GM10847 (cell line): ENCODE measurements around the gene AFF1.

Experiments used
- POLR2A ChIP-seq: IDR thresholded peaks from 2 replicates; pipeline ENCODE4 v1.6.1; 2011; ENCODE audit not compliant: insufficient read length; ENCODE audit errors: extremely low read depth

The AFF1 gene

DNA sequence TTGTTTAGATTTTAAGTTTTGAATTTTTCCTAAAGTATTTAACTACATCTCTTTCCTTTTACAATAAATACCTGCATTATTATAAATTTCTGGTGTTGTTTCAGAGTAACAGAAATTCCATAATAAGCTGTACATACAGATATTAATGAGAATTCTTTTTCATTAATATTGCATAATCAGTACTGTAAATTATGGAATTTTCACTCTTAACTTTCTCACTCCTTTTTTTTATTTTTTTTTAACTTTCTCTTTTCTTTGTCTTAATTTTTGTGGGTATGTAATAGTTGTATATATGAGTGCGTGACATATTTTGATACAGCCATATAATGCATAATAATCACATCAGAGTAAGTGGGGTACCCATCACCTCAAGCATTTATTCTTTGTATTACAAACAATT is 175.1 kb downstream of the AFF1 start:
- TF ChIP-seq POLR2A = no peak

DNA sequence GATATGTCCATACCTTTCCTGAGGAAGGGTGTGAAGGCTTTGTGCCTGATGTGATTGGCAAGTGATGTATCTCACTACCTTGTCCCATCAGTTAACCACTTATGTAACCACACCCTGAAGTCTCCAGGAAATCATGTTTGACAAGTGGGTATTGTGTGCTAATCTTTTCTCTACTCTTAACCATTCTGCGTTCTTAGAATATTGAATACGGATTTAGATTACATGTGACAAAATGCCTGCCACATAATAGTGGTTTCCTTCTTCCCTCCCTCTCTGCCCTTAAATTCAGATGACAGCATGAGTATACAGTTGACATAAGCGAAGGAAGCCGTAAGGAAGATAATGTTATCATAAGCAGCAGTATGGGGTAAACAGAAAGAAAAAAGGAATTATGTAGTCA is 177.3 kb downstream of the AFF1 start:
- no peak for TF ChIP-seq POLR2A

DNA sequence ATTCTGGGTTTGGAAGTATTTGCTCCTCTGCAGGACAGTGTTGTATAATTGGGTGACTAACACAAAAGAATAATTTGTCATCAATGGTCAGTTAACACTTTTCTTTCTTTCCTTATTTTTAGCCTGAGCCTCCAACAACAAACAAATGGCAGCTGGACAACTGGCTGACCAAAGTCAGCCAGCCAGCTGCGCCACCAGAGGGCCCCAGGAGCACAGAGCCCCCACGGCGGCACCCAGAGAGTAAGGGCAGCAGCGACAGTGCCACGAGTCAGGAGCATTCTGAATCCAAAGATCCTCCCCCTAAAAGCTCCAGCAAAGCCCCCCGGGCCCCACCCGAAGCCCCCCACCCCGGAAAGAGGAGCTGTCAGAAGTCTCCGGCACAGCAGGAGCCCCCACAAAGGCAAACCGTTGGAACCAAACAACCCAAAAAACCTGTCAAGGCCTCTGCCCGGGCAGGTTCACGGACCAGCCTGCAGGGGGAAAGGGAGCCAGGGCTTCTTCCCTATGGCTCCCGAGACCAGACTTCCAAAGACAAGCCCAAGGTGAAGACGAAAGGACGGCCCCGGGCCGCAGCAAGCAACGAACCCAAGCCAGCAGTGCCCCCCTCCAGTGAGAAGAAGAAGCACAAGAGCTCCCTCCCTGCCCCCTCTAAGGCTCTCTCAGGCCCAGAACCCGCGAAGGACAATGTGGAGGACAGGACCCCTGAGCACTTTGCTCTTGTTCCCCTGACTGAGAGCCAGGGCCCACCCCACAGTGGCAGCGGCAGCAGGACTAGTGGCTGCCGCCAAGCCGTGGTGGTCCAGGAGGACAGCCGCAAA is 179.6 kb downstream of the AFF1 start:
- no peak for TF ChIP-seq POLR2A

DNA sequence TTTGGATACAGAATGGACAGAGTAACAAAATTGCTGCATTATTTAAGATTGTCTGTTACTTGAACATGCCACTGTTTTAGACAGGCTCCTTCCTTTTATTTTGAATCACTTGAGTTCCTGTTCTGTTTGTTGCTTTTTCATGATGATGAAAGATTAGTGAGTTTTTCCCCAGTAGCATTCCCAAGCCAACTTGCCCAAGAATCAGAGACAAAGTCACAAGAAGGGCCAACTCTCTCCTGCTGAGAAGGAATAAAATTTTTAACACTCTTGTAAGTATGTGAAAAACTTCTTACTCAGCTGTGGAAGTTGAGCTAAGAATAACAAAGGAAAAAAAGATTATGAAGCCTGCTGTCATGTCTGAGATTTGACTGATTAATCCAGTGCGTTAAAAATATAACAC is 181.4 kb downstream of the AFF1 start:
- TF ChIP-seq POLR2A = no peak

DNA sequence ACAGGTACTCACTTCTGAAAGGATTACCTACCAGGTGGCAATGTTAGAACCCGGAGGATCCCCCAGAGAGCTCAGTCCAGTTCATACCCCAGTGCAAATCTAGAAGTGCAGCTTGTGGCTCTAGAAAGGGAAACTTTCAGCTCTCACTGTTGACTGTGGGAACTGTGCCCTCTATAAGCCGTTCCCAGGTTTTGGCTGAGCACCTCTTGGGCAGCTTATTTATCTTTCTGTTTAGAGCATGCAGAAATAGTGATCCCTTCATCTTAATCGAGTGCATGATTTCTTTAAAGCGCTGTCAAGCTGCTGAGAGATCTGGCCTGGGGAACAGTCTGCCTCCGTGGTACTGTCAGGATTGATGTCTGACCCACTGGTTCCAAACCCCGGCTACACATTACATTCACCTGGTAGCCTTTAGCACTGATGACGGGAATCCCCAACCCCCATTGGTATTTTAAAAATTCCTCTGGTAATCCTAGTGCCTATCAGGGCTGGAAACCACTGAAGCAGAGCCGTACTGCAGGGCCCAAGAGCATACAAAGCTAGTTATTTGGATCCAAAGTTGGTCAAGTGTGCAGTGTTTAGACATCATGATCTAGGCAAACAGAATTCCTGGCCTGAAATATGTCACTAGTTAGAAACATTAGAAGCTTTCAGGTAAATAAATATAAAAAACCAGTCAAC is 182.4 kb downstream of the AFF1 start:
- no peak for TF ChIP-seq POLR2A

DNA sequence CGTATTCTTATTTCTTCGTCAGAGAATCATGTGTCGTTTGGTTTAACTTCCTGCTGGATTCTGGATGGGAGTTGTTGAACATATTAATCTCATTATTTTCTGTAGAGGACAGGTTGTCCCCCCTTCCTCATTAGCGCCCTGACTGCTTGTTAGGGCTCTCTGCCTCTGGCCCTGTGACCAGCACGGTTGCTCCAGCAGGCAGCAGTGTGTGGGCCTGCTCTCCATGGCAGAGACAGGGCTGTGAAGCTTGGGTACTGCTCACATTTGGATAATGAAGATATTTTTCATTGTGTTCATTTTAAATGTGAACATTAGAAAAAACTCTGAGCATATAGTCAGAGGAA is 182.9 kb downstream of the AFF1 start:
- TF ChIP-seq POLR2A = no peak

DNA sequence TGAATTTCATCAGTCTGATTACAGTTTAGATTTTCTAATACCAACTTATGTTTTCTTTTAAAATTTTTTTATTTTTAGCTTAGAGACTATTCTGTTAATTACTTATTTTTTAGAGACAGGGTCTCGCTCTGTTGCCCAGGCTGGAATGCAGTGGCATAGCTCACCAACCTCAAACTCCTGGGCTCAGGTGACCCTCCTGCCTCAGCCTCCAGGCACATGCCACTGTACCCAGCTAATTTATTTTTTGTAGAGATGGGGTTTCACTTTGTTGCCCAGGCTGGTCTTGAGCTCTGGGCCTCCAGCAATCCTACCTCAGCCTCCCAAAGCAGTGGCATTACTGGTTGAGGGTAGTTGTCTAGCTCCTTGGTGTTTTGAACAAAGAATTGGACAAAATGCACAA is 183.6 kb downstream of the AFF1 start:
- no peak for TF ChIP-seq POLR2A

DNA sequence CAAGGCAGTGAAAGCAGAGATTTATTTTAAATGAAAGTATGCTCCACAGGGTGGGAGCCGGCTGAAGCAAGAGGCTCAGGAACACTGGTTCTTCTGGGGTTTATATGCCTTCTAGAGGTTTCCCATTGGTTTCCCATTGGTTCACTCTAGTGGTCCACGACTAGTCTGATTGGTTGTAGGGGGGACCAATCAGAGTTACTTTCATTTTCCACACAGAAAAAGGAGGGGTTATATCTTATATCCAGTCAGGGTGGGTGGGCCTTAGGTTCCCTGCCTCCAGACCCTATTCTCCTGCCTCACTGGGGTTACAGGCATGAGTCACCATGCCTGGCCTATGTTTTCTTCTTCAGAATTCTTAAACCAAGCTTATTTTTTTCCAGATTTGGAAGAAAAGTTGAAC is 184.0 kb downstream of the AFF1 start:
- no peak for TF ChIP-seq POLR2A

DNA sequence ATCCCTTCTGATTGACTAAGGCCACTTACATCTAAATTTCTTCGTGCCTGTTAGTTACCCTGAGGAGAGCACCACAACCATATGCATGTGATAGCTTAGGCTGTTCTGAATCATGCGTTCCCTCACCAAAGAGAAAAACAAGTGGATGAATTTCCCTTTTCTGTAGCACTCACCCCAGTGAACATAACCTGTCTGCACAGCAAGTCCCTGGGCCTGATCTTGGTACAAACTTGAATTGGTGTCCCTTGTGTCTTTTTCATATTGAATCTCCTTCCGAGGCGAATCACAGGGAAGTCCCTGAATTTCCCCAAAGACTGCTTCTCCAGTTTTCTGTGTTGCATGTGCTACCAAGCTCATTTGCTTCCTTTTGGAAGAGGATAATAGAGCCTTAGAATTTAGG is 185.2 kb downstream of the AFF1 start:
- no peak for TF ChIP-seq POLR2A

DNA sequence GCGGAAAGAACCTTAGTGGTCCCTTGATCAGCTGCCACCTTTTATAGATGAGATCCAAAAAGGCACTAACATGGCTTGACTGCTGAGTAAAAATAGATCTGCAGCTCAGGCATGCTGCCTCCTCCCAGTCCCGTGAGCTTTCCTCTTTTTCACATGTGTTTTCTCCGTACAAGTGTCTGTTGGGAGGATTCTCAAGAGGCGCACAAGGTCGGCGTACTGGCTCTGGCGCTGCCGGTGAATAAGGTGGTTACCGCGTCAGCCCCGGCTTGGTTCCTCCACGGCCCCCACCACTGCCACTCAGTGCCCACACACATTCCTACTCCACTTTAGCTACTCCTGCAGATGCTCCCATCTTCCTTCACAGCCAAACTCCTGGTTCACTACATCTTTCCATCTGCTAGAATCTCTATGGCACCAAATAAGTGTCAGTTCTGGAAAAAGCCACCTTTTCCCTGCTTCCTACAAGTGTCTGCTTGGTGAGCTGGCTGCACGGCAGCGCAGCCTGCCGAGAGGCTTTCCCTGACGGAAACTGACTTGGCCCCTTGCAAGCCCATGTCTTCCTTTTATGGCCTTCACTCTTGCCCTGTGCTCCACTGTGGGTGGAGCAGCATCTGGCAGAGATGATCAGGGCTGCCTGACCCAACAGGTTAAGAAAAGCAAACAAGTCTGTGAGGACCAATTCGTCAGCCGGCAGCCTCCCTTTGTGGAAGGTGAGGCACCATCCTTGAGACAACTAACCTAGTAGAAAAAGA is 185.8 kb downstream of the AFF1 start:
- no peak for TF ChIP-seq POLR2A

DNA sequence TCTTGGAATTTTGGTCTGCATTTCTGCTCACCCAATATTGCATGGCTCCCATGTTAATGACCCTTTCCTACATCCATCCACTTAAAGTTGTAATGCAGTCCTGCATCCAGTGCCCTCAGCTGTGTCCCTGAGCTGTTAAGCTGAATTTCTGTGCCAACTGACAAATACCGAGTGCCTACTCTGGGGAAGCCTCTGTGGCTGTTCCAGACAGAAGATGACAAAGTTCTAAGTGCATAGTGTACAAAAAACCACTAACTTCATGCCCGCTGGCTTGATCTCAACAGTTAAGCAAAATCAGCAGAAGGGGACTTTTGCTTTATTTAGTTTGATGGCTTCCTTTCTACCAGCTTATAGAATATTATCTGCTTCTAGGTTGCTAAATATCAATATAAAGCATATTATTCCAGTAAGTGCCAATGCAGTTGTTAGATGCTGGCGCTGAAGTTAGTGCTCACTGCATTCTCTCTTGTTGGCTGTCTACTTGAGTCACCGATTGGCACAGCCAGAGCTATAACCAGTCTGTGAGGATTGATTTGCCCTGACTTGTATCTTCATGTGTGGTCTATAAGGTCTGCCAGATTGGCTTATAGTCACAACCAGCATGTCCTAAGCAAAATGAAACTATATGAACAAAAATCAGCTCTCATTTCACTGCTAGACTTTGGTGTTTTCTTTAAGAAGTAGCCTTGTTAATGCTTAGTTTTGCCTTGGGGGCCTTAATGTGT is 186.7 kb downstream of the AFF1 start:
- TF ChIP-seq POLR2A = no peak

DNA sequence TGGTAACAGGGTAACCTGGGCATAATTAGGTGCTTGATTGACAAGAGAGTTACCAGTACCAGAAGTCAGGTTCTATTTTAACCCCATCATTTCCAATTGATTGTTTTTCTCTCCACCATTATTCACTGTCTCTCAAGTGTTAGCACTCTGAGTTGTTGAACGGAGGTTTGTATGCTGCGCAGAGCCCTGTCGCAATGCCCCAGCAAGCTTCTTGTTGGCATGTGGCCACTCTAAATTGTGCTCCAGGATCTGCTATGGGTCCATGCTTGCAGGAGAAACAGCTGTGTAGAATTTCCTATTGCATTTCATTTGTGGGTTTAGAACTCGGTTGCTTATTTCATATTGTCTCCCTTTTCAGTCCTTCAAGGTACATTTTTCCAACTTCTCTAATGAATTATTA is 187.4 kb downstream of the AFF1 start:
- TF ChIP-seq POLR2A = no peak

DNA sequence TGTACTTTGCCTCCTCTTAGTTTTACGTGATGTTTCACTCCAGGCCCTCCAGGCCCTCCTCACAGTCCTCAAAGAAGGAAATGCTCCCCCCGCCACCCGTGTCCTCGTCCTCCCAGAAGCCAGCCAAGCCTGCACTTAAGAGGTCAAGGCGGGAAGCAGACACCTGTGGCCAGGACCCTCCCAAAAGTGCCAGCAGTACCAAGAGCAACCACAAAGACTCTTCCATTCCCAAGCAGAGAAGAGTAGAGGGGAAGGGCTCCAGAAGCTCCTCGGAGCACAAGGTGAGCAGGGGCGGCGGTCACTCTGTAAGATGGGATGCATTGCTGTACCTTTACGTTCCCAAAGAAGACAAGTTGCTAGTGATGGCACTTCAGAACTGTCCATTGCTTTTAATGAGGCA is 191.2 kb downstream of the AFF1 start:
- no peak for TF ChIP-seq POLR2A

DNA sequence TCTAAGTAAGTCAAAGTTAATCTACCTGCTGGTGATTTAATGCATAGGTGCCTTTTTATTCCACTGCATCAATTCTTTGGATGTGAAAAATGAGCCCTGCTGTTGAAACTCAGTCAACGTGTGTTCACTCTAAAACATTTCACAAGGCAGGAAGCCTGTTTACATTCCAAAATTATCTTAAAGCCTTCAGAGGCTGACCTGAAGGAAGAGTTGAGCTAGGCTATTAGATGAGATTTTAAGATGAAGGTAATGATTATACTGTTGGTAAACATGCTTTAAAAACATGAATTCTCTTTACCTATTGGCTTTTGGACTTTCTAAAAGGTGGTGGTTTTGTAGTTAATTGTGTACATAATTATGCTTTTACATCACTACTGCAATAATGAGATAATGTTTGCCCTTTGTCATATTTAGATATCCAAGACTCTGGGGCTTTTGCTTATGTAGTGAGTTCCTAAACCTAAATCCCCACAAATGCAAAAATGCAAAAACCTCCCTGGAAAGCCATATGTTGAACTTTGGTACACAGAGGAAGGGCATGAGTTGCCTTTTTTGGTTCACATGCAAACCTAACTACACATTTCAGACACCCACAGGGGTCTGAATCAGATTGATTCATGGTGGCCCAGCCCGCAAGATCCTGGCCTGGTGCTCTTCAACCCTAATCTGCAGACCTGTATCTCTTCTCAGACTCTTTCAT is 193.3 kb downstream of the AFF1 start:
- no peak for TF ChIP-seq POLR2A

DNA sequence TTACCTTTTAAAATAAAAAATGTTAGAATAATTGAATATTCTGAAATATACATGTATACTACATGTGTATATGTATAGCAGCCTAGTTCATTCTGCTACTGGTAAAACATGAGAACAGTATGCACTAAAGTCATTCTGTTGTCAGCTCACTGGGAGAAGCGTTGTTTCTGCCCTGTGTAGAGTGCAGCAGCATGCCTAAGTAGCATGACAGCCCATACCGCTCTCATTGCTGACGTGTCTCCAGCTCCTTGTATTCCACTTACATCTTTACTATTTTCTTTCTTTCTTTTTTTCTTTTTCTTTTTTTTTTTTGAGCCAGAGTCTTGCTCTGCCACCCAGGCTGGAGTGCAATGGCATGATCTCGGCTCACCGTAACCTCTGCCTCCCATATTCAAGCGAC is 194.9 kb downstream of the AFF1 start:
- TF ChIP-seq POLR2A = no peak

DNA sequence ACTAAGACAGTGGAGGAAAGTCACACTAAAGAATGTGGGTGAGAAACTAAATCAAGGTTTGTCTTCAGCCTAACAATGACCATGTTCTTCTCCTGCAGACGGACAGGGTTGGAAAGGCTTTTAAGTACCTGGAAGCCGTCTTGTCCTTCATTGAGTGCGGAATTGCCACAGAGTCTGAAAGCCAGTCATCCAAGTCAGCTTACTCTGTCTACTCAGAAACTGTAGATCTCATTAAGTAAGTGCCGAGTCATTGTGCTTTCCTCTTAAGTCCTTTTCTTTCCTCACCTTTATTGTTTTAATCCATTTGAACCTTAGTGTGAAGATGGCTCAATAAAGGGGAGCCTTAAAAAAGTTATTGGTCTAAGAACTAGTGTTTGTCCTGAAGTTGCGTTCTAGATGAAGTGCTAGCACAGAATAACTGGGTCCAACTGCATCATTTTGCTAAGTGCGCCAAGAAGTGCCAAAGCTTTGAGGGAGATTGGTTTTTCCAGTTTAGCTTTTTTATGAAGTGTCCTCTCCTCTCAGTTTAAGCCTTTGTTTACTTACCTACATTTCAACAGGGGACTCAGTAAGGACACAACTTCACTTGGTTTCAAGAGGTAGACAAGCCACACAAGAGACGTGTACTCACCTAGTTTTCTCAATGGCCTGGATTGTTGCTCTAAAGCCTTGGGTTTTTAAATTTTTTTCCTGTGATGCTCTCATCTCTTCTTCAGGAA is 196.3 kb downstream of the AFF1 start:
- TF ChIP-seq POLR2A = no peak
